ENCODE results near the gene S100B. TPM values are rescaled to one million over a fixed set of nuclear protein-coding genes. Genes with fewer than 3 reads are reported as not detected.

Gene S100B
- total and polyA plus RNA-seq, 4 donors = 0.79 to 1.4 (median 1.1) TPM

GRCh38 chr21:46600305-46600704 is 4.6 kb downstream of the S100B start:
- DNase-seq (ENCODE audit: low spot score) = no peak
- Histone ChIP-seq H3K36me3 (ENCODE audit: control insufficient read depth in 4 of 4, insufficient read depth in 3 of 4, low read depth in 1 of 4, low read length in 3 of 4) (no peaks in the 10 kb centered on the region), H3K9me3 (ENCODE audit: control insufficient read depth in 4 of 4, low read length in 3 of 4) (no peaks in the 10 kb centered on the region), H3K4me3 (ENCODE audit: low read depth in 1 of 3, low read length in 3 of 3) (no peak overlapping the region), H3K4me1 (ENCODE audit: control insufficient read depth in 4 of 4, insufficient read depth in 4 of 4, low read length in 3 of 4) (peaks cover 0 to 6% (median 0%) of the 10 kb centered on the region in 4 donors), H3K27ac (ENCODE audit: low read depth in 1 of 2, low read length in 2 of 2) (no peak overlapping the region), H3K9ac (ENCODE audit: low read depth in 1 of 2, low read length in 2 of 2) (no peak overlapping the region), H3K27me3 (ENCODE audit: control insufficient read depth in 4 of 4, insufficient read depth in 4 of 4, low read length in 3 of 4) (peaks cover 0 to 3% (median 0%) of the 10 kb centered on the region in 4 donors)
- TF ChIP-seq REST (IDR thresholded peaks at IDR 0.05) (no peak), JUND (IDR thresholded peaks at IDR 0.05) (no peak), EGR1 (IDR thresholded peaks at IDR 0.05; ENCODE audit: low read depth in 2 of 2) (no peak), ZBTB33 (IDR thresholded peaks at IDR 0.05) (no peak), FOXA2 (IDR thresholded peaks at IDR 0.05) (no peak), YY1 (IDR thresholded peaks at IDR 0.05) (no peak), HNF4G (IDR thresholded peaks at IDR 0.05) (no peak), GABPA (IDR thresholded peaks at IDR 0.05 in 1 of 2, conservative IDR thresholded peaks at IDR 0.05 in 1 of 2) (no peak)
- 68% methylated on average over 5 of the region's 5 CpGs for WGBS

- peaks cover 0 to 3% (median 0%) of the 10 kb centered on the region in 4 donors for H3K27me3 ChIP-seq (ENCODE audit: control insufficient read depth in 4 of 4, insufficient read depth in 4 of 4, low read length in 3 of 4)
- H3K9ac ChIP-seq (ENCODE audit: low read depth in 1 of 2, low read length in 2 of 2) = no peak overlapping the region
- 83% methylated on average over 38 of the region's 38 CpGs for WGBS
- TF ChIP-seq FOXA2 (IDR thresholded peaks at IDR 0.05) (no peak), EGR1 (IDR thresholded peaks at IDR 0.05; ENCODE audit: low read depth in 2 of 2) (no peak), NR2F2 (IDR thresholded peaks at IDR 0.05) (peak; percentile 69), TAF1 (conservative IDR thresholded peaks at IDR 0.05) (no peak), ATF3 (IDR thresholded peaks at IDR 0.05) (no peak)
- DNase-seq (ENCODE audit: low spot score) = no peak
- H3K4me1 ChIP-seq (ENCODE audit: control insufficient read depth in 4 of 4, insufficient read depth in 4 of 4, low read length in 3 of 4) = peaks cover 0 to 6% (median 0%) of the 10 kb centered on the region in 4 donors
- H3K9me3 ChIP-seq (ENCODE audit: control insufficient read depth in 4 of 4, low read length in 3 of 4) = peaks cover 0 to 11% (median 6%) of the 10 kb centered on the region in 4 donors
- no peak overlapping the region for H3K27ac ChIP-seq (ENCODE audit: low read depth in 1 of 2, low read length in 2 of 2)
- no peak overlapping the region for H3K4me3 ChIP-seq (ENCODE audit: low read depth in 1 of 3, low read length in 3 of 3)
- no peaks in the 10 kb centered on the region for H3K36me3 ChIP-seq (ENCODE audit: control insufficient read depth in 4 of 4, insufficient read depth in 3 of 4, low read depth in 1 of 4, low read length in 3 of 4)
Measured at GRCh38 chr21:46598581-46599572, 6.0 kb downstream of the S100B start.
